Fibroblast of gingiva (primary cell): Measurements from ENCODE around the gene SLC6A20.
"Not testable (repeated sequence)": the region's sequence is repeated elsewhere in the genome, so short reads cannot be mapped to it uniquely, and the experiment has no call there.

Experiments used
- DNase-seq: peaks from one replicate; pipeline ENCODE4 v3.0.0-alpha.2; 2011; ENCODE audit warnings: low read depth

The SLC6A20 gene

DNA sequence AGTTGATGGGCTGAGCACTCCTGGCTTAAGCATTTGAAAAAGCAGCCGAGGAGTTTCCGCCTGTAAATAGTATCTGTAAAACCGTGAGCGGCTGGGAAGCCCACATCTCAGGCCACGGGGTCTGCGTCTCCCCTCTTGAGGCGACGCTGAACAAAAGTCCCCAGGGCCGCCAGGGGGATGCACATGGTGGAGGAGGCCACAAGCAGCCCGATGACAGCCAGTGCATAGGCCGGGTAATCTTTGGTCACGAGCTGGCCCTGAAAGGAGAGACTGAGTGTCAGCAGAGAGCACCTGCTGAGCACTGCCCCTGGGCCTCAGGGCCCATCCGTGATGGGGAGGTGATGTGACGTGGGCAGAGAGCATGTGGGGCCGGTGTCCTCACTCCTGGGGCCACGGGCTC lies 37.5 kb downstream of the SLC6A20 start:
- no peak for DNase-seq

DNA sequence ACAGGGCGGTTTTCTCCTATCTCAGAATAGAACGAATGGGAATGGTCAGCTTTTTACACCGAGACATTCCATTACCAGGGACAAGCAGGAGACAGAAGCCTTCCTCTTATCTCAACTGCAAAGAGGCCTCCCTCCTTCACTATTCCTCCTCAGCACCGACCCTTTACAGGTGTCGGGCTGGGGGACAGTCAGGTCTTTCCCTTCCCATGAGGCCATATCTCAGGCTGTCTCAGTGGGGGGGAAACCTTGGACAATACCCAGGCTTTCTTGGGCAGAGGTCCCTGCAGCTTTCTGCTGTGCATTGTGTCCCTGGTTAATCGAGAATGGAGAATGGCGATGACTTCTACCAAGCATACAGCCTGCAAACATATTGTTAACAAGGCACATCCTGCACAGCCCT lies 39.2 kb downstream of the SLC6A20 start:
- DNase-seq: not testable (repeated sequence)

DNA sequence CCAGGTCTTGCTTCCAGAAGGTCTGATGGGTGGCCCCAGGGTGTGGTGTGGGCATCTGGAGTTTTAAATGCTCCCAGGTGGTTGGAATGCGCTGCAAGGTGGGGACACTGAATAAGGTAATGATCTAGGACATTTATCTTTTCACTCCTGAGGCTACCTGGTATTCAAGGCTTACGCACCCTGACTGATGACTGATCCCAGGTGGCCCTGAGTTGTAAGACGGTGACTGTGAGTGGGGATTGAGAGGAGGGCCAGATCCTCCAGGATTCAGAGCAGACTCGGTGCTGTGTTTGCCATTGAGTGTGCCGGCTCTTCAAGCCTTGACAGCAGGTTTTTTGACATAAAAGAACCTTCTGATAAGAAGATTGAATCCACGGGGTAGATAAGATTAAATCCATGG lies 40.3 kb downstream of the SLC6A20 start:
- DNase-seq: no peak

DNA sequence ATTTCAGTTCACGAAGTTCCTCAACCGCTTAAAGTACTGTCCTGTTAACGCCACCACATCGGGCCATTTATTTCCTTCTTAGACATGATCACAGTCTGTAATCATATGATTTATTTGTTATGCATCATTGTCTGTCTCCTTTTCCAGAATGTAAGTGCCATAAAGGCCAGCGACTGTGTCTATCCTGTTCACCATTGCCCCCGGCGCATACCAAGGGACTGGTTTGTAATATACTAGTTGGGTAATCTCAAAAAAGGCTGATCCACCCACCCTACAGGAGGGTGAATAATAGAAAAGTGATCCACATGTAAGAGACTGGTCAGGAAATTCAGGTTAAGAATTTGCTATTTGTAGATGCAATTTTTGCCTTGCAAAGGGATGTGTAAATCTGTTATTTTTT lies 41.9 kb downstream of the SLC6A20 start:
- DNase-seq: no peak

DNA sequence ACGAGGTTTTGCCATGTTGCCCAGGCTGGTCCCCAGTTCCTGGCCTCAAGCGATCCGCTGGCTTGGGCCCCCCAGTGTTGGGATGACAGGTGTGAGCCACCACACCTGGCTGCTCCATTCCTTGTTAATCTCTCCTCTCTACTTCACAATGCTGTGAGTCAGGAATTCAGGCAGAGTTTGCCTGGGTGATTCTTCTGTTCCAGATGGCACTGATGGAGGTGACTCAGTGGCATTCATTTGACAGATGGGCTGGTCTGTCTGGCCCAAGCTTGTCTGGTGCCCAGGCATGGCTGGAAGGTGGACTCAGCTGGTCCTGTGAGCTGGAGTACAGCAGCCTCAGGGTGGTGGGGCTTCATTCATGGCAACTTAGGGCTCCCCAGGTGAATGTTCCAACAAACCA lies 43.2 kb downstream of the SLC6A20 start:
- no peak for DNase-seq

DNA sequence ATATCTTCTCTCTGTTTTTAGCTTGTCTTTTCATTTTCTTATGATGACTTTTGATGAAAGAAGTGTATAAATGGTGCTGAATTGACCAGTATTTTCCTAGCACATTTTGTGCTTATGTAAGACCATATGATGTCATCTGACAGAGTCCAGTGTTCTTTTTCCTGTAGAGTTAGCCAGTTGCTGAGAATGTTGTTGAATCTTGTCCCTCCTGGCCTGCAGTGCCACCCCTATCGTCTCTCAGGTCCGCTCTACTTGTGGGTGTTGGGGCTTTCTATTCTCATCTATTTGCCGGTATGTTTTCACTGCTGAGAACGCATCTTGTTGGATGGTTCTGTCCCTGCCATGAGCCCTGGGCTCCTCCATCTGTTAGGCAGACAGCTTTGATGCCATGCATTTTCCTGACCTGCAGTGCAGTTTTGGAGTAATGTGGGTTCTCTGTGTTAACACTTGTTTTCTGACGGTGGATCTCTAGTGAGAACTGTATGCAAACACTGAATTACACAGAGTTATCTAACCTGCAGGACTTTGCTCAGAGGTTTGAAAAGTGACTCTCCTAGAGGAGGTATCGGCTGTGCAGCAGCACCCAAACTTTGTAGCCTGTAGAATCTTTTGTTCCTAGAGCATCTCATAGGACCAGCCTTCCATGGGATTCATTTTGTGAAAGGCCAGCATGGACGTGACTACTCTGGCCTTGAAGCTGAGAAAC lies 44.6 kb downstream of the SLC6A20 start:
- no peak for DNase-seq

DNA sequence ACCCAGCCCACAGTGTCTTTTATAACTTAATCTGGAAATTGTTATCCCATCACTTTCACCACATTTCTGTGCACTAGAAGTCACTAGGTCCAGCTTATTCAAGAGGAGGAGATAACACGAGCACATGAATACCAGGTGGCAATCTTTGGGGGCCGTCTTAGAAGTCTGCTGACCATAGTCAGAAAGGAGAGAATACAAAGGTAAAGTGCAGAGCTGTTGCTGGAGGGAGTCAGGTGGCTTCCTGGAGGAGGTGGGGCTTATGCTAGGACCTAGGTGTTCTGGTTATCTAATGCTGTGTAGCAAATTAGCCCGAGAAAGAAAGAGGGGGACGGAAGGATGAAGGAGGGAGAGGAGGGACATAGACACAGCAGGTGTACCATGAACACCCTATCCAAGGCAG lies 46.5 kb downstream of the SLC6A20 start:
- DNase-seq: no peak

DNA sequence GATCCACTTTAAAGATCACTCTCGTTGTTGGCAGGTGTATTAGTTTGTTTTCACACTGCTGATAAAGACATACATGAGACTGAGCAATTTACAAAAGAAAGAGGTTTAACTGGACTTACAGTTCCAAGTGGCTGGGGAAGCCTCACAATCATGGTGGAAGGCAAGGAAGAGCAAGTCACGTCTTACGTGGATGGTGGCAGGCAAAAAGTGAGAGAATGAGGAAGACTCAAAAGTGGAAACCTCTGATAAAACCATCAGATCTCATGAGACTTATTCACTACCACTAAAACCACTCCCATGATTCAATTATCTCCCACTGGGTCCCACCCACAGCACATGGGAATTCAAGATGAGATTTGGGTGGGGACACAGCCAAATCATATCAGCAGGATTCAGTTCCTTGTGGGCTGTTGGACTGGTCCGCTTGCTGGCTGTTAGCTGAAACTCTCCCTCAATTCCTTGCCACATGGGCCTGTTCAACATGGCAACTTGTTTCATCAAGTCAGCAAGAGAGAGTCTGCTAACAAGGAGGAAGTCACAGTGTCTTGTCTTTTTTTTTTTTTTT lies 47.2 kb downstream of the SLC6A20 start:
- DNase-seq: not testable (repeated sequence)

DNA sequence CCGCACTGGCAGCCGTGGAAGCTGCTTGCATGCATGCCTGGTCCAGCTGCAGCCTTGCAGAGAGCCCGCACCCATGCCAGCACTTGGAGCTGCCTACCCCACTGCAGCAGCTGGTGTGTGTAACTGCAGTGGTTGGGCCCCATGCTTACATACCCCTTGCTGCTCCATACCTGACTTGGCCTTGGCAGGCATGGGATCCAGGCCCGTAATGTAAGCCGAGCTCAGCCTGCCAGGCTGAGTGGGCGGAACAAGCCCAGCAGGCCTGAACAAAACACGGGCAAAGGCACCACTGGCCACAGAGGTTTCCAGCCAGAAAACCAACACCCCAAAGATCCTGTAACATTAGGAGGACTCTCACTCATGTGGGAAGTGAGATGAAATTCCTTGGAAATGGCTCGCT lies 48.3 kb downstream of the SLC6A20 start:
- DNase-seq: no peak

DNA sequence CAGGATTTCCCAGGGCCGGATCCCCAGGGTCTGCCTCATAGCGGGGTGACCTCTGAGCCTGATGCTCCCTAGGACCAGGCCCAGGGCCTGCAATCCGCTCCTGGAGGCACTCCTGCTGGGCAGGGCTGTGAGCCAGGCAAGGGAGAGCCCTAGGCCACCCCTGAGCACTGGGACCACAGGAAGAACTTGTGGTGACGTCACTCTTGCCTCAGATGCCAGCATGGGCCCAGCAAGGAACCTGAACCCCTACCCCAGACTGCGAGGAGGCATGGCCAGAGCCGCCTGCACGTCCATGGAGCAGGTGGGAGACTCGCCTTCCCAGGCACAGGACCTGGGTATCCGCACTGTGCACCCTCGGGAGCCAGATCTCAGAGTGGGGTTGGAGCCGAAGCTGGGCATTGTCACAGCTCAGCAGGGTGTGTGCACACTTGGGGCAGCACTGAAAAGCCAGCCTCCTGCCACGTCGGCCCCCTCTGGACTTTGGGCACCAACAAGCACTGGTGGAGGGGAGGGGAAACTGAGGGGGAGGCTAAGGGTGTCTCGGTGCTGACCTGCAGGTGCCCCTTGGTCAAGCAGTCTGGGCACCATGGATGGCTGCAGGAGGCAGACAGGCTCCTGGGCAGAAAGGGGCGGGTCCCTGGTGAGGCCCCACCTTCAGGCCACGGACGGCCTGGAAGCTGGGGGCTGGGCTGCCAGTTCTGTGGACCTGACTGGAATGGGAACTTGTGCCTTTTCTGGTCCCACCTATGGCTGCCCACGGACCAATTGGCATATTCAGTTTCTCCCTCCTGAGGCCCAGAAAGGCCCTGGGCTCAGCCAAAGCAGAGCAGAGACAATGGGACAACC lies 49.3 kb downstream of the SLC6A20 start:
- DNase-seq: no peak

DNA sequence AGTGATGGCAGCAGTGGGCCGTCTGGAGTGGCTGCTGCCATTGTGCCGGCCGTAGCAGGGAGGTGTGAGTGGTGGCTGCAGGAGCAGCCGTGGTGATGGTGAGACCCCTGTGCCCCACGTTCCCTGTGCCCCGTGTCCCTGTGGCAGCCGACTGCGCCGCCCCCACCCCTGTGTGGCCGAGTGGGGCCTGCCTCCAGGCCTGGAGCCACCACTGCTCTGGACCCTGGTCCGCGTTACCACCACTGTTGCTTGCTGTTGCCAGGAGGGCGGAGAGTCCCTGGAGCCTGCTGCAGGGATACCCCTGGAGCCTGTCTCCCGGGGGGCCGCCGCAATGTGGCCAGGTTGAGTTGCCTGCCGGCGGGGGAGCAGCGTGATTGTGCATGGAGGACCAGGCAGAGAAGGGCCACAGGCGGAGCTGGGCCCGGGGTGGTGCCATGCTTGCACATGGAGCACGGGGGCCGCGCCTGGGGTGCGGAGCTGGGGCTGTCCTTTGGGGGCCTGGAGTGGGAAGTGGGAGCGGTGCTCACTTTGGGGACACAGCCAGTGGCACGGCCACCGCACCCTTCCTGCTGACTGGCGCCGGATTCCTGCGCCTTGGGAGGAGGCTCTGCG lies 50.1 kb downstream of the SLC6A20 start:
- DNase-seq: no peak

DNA sequence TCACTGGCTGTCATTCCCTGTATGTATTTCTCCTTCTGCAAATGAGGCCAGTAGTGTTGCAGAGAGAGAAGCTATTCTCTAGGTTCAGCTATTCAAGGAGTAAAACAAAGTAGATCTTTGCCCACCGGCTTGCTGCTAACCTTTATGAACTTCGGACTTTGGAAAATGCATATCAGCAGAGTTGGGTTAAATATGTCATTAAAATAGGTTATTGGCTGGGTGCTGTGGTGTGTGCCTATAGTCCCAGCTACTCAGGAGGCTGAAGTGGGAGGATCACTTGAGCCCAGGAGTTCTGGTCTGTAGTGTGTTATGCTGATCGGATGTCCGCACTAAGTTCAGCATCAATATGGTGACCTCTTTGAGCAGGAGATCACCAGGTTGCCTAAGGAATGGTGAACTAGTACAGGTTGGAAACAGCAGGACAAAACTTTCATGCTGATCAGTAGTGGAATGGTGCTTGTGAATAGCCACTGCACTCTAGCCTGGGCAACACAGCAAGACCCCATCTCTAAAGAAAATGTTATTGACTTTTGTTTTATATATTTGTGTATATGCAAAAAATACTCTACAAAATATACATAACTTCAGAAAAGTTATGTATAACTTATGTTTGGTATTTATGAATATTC lies 53.8 kb downstream of the SLC6A20 start:
- DNase-seq: no peak

DNA sequence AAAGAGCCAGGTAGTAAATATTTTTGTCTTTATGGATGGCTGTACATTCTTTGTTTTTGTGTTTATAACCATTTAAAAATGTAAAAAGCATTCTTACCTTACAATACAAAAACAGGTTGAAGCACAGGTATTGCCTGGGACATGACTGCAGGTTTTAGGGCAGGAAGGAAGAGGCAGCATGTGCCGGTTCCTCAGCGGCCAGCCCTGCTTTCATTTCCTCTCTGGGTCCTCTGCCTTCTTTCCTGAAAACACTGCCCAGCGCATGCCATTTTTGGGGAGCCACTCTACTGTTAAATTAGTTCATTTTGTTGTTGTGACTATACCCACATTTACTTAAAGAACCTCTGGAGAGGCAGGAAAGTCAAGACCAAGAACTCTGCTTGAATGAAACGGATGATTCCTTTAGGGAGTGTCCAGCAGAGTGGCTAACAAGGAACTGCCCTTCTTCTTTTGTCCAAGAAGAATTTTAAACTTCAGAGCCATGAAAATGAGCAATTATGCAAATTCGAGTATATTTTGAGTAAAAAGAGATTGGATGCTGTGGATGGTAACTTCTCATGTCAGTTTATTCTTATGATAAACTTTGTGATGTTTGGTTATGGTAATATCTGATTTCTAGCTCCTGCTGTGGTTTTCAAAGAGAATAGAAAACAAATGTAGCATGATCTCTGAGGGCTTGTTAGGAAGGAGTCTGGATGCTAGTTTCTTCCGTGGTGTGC lies 54.4 kb downstream of the SLC6A20 start:
- DNase-seq: no peak

DNA sequence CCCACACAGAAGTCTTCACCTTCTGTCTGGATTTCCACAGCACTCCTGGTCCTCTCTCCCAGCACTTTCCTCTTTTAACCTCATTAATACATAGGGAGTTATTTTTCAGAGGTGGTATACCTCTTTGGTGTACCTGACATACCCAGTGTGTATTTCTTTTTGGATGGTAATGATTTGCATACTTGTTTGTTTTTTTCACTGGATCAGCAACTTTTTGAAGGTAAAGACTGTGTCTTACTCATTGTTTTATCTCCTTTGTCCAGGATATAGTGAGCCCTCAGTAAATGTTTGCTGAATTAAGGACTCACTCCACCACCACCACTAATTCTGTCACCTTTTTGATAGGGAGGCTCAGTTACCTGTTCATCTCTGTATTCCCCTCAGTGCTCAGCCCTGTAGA lies 55.1 kb downstream of the SLC6A20 start:
- no peak for DNase-seq

DNA sequence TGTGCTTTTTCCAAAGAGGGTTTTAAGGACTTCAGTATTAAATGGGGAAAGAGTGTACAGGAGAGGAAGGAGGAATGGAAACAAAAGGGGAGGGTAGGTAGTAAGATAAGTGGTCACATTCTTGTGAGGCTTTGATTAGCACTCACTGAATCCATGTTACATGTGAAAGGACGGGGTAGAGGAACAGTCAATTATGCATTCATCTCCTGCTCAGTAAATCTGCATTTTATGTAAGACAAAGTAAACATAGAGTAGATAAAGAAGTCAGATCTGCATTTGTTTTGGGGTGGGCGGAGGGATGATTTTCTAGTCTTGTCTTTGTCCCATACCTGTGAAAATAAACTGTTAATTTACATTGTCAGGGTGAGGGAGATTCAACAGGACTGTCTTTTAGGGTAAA lies 56.3 kb downstream of the SLC6A20 start:
- no peak for DNase-seq

DNA sequence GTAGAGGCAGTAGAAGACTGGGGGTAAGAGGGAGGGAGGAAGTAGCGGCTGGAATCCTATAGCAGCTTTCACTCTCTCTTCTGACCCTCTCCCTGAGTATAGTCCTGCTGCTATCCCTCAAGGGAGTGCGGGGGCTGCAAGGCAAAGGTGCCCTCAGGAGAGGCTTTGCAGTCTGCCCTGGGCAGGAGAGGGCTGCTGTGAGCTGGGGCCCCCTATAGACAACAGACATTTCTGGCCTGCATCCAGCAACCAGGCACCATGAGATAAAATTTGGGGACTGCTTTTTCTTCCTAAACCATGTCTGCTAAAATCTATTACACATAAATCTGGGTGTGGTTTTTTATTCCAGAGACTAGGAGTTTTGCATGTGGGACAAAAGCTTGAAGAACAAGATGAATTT lies 59.1 kb downstream of the SLC6A20 start:
- no peak for DNase-seq

DNA sequence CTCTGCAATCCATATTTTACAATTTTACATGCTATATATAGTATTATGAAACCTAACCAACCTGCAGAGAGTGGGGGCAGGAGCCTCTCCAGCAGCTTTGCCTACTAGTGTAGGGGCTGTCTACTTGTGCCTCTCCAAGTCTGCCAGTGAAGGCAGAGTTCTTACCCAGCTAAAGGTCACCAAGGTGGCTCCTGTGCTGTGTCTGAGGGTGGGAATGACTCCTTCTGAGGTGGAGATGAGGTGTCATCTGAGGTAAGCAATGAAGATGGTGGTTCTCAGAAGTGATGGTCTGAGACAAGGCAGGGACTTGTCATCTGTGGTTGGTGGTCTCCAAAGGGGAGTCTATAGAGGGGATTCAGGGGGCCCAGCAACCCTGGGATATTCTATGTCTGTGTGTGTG lies 59.6 kb downstream of the SLC6A20 start:
- no peak for DNase-seq

DNA sequence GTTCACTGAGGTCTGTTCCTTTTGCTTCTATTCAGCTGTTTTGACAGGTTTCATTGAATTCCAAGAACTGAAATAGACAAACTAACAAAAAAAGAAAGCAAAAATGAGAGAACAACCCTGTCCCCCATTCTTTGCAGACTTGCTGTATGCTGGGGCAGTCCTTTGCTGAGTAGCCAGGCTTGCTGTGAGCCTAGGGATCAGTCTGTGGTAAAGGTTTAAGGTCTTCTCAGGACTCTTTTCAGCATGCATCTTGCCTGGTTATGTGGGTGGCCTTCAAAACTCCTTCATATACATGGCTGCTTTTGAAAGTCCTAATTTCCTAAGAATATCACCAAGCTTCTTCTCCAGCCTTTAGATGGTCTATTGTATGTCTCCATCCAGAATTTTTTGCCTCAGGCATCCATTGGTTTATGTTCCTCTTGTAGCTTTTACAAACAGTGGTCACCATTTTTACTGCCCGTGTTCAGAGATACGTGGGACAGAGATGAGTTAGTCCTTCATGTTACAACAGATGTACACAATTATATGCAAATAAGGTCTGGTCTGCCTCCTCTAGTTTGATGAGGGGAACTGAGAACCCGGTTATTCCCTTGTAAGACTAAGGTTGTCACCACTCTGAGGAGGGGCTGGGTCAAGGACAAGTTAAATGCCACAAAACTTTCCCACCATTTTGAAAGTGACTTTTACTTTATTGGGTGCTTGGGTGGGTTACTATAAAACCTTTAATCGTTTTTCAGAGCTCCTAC lies 65.8 kb downstream of the SLC6A20 start:
- no peak for DNase-seq

DNA sequence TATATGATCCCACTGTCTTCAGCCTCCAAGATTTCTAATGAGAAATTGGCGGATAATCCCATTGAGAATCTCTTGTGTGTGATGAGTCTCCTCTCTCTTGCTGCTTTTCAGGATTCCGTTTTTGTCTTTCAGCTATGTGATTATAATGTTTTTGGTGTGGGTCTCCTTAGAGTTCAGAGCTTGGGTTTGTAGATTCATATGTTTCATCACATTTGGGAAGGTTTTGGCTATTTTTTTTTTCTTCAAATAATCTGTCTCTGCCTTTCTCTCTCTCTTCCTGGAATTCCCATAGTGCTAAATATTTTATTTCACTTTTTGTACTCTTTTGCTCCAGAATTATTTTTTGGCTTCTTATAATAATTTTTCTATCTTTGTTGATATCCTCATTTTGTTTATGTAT lies 66.7 kb downstream of the SLC6A20 start:
- DNase-seq: no peak

DNA sequence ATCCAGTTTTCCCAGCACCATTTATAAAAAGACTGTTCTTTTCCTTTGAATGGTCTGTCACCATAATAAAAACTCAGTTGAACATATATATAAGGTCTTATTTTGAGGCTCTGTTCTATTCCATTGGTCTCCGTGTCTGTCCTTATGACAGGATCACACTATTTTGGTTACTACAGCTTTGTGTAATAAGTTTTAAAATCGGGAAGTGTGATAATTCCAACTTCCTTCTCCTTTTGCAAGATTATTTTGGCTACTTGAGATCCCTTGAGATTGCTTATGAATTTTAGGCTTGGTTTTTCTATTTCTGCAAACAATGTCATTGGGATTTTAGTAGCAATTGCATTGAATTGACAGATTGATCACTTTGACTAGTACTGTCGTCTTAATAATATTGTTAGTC lies 71.4 kb downstream of the SLC6A20 start:
- no peak for DNase-seq
